HG03066 (cell line): ENCODE measurements around the gene STX1A.

Experiments
- ATAC-seq: cut with Tn5 transposase; IDR thresholded peaks from one replicate; pipeline ENCODE4 v1.9.1; 2021; ENCODE audit warnings: low read depth; ENCODE audit not compliant: unreplicated experiment

STX1A gene

DNA sequence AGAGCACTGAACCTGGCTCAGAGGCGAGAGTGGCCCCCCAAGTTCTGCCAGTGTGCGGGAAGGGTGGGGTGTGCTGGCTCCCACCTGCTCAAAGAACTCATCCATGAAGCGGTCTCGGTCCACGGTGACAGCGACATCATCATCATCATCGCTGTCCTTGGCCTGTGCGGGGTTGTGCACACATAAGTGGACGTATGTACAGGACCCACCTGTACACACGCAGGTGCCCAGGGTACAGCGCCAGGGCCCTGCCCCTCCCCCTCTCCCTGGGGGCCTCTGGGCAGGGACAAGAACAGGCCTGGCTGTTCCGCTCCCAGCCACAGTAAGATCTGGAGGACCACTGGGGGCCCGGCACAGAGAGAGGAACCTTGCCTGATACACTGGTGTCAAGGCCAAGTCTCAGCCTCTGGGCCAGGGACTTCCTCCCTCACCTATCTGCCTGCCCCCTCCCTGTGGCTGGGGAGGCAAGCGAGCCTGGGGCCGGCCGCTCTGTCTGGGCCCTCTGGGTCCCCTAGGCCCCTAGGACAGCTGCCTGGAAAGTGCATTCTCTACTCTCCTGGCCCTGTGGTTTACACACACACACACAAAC is 10.4 kb downstream of the STX1A start:
- ATAC-seq: no peak

DNA sequence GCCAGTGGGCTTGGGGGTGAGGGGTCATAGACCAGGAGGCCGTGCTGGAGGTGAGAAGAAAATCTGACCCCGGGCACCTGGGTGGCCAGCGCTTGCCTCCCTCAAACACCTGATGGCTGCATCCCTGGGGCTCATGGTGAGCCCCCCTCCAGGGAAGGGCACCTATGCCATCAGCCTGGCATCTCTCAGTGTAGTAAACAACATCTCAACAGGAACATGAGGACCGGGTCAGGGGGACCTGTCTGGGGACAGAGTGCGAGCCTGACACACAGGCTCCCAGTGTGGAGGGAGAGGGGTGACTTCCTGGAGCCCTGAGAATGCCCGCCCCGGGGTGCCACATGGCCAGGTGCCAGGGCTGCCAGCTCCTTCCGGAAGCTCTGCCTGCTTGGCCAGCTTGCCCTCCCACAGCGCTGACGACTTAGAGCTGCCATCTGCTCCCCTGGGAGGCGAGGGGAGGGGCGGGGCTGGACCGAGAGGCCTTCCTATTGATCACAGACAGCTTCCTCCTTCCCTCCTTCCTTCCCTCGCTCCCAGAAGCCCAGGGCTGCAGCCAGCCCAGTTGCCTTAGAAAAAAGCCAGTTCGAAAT is 12.3 kb downstream of the STX1A start:
- ATAC-seq: no peak

DNA sequence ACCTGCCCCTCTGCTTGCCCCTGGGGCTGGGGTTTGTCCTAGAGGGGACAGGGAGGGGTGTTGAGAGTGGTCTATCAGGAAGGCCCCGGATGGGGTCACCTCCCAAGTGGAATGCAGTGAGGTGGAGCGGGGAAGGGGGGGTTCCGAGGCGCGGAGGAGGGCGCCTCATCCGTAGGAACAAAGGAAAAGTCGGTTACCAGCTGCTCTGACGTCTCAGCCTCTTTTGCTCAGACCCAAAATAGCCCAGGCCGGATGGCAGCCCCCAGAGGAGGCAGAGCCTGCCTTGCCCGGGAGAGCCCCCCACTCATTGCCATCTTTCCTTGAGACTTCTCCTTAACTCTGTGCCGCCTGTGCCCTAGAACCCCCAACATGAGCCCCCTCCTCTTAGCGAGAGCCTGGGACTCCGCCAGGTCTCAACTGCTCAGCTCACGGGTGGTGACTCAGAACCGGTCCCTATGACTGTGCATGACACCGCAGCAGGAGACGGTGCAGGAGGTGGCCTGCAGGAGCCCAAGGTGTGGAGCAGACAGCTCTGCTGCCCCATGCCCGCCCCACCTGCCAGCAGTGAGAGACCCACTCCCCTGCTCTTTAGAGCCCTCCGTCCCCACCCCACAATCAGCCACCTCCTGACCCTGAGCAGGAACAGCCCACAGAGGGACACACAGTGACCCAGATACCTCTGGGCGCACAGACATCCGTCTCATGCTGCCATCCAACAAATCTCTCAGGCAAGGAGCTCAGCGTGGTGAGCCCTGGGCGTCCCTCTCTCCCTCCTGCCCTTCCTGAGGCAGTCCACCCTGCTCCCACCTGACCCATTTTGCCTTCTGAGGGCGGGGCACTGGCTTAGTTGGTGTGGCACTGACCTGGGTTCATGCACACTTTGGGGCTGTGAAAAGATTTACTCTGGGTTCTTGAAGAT is 13.1 kb downstream of the STX1A start:
- ATAC-seq: no peak

DNA sequence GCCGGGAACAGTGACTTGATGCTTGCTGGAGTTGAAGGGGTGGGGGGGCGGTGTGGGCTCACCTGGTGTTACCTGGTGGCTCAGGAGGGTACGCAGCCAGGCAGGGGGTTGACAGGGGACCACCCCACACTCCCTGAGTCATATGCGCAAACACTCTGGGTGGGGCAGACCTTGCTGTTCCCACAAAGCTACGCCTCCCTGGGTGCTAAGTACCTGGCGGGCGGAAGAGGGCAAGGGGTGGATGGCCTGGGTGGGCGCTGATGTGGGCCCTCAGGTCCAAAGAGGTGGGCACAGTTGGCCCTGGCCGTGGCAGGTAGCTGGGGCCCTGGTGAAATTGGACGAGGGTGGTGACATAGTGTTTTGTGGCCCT is 13.9 kb downstream of the STX1A start:
- ATAC-seq: no peak

DNA sequence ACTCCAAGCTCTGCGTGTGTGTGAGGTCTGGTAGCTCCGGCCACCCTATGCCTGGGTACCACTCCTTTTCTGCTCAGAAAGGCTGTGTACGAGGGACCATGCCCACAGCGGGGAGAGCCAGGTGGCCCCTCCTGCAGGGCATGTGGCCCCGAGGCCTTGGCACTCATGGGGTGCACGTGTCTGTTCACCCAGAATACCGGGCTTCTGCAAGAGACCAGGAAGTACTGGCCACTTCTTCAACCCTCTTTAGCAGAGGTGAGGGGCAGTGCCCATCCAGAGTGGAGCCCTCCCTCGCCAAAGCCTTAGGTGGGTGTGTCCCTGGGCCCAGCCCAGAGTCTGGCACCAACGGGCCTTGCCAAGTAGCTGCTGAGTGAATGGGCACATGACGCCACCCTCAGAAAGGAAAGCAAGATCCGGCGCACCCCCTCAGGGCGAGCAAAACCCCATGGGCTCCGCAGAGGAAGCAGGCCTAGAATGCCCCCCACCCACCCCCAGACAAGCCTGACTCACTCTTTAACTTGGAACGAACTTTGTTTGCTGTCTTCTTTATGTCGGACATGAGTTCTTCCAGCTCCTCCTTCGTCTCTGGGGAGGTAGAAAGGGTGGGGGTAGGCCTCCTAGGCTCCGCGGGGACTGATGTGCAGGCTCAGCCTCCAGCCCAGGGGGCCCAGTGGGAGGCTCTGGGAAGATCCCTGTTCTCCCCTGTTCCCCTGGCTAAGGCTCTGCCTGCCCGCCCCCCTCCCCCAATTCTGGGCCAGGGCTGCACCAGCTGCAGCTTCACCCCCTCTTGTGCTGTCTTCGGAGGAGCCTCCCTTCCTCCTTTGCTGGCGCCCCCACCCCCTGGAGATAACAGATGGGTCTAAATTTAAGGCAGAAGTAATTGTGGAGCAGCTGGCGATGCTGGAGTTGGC is 14.6 kb downstream of the STX1A start:
- no peak for ATAC-seq

DNA sequence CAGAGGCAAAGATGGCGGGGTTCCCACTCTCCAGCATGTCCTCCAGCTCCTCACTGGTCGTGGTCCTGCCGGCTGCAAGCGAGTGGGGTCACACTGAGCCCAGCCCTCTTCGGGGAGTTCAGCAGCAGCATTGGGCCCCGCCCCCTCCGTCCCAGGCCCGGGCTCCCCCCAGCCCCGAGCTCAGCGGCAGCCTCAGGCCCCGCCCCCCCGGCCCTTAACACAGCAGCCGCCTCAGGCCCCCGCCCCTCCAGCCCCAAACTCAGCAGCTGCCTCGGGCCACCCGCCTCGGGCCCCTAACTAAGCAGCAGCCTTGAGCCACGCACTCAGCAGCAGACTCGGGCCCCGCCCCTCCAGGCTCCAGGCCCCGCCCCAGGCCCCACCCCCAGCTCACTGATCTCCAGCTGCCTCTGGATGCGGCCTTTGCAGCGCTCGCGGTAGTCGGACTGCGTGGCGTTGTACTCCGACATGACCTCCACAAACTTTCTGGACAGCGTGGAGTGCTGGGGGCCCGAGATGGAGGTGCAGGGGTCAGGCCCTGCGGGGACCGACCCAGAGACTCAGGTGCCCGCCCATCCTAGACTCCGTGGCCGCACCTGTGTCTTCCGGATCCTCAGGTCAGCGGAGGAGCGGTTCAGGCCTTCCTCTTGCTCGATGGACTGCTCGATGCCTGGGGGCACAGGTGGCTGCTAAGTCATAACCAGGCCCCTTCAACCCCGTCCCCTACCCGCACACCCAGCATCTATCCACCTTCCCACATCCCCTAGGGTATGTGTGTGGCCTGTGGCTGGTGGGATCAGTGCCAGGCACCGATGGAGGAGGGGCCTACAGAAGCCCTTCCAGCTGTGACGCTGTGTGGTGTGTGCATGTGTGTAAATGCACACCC is 15.5 kb downstream of the STX1A start:
- ATAC-seq: no peak

DNA sequence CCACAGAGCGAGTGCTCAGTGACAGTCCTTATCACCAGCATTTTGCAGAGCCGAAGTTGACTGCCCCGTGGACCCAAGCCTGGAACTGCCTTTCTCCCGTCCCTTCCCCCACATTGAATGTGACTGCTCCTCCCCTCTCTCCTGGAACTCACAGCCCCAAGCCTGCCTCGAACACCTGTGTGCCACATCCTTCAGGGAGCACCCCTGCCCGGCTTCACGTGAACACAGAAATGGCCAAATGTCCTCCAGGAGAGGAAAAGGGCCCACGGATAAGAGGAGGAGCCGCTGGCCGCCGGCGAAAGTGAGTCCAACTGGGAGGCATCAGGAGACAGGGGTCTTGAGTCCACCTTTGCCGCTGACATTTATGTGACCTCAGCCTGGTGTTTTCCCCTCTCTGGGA is 16.2 kb downstream of the STX1A start:
- ATAC-seq: no peak

DNA sequence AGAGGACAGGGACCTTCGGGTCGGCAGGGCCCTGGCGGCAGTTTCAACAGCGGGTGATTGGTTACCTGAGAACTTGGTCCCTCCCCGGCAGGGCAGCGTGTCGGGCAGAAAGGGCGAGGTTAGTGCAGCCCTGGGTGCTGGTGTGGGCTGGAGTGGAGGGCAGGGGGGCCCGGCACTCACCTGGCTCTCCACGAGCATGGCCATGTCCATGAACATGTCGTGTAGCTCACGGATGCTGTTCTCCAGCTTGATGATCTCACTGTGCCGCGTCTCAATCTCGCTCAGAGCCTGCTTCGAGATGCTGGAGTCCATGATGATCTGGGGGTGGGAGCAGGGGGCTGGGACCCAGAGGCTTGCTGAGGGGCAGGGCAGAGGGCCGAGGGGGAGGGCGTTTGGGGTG is 16.8 kb downstream of the STX1A start:
- no peak for ATAC-seq

DNA sequence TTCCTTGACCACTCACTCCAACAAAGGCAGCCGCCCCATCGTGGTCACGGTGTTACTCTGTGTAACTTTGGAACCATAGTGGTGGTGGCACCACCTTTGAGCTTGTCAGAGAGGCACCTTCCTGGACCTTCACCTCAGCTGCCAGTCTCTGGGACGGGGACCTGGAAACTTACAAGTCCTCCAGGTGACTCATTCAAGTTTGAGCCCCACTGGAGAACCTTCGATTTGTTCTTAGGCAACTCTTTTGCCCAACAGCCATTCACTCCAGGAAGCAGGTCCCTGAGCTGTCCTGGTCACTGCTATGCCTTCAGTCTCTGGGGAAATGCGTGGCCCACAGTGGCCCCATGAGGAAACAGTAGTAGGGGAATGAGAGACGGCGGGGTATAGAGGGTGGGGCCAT is 17.2 kb downstream of the STX1A start:
- ATAC-seq: no peak

DNA sequence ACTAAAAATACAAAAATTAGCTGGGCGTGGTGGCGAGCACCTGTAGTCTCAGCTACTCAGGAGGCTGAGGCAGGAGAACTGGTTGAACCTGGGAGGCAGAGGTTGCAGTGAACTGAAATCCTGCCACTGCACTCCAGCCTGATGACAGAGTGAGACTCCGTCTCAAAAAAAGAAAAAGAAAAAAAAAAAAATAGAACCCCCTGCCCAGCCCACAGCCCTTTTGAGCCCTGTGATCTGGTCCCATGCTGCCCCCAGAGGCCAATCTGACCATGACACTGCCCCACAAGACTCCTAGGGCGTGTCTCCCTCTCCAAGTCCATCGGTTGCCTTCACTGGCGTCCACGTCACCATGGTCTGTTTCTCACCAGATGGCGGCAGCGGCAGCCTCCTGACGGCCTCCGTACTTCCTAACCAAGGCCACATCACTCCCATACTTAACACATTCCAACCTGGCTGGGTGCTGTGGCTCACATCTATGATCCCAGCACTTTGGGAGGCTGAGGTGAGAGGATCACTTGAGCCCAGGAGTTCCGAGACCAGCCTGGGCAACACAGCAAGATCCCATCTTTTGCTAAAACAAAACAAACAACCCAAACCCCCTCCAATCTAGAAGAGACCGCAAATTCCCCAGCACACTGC is 18.0 kb downstream of the STX1A start:
- ATAC-seq: no peak

DNA sequence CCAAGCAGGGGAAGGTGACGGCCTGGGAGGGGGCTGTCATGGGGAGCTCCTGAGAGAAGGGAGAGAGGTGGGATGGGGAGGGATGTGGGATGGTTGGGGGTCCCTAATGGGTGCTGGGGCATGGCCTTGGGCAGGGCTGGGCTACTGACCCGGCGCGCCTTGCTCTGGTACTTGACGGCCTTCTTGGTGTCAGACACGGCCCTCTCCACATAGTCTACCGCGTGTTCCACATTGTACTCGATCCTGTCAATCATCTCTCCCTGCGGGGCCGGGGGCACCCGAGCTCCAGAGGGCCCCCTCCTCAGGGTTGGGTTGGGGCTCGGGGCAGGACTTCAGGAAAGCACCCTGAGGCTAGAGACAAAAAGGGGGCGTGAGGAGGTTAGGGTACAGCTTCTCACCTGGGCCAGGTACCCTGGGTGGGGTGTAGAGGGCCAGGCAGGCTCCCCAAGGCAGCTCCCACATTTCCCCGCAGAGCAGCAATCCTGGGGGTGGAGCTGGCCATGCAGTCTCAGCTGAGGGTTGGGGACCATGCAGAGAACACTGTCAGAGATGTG is 18.8 kb downstream of the STX1A start:
- ATAC-seq: no peak

DNA sequence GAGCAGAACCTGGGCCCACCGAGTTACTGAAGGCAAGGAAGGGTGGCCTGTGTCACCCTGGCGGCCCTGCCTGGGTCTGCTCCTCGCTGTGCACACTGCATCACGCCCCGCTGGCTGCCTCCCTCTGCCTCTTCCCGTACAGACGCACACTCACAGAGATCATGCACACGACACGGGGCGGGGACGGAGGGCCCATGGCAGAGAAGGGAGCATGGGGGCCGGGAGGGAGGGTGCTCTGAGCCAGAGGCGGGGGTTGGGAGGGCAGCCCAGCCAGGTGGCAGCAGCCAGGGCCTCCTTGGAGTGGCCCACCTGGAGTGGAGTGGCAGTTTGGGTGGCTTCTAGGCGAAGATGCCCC is 19.4 kb downstream of the STX1A start:
- no peak for ATAC-seq

DNA sequence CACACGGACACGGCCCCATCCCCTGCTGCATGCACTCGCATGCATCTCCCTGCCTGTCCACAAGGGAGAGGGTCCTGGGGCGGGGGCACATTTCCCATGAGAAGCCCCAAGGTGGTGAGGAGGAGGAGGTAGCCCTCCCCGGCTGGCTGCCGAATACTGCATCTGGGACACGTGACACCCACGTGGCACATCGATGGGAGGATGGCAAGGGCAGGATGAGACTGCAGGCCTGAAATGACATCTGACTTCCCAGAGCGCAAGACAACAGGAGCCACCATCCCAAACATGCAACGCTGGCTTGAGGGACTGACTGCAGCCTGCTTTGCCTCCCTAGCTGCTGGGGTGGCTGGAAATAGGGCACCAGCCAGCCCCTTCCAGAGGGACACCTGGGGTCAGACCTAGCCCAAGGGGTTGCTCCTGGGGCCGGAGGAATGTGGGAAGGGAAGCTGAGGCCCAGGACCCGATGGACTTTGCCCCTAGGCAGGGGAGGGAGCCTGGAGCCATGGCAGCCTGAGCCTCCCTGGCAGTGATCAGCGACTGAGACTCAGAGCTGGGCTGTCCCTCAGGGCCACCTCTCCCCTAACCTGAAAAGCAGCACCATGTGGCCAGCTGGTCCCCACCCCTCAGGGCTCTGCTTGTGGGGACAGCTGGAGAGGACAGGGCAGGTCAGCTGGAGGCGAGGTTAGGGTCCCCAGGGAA is 19.9 kb downstream of the STX1A start:
- ATAC-seq: no peak

DNA sequence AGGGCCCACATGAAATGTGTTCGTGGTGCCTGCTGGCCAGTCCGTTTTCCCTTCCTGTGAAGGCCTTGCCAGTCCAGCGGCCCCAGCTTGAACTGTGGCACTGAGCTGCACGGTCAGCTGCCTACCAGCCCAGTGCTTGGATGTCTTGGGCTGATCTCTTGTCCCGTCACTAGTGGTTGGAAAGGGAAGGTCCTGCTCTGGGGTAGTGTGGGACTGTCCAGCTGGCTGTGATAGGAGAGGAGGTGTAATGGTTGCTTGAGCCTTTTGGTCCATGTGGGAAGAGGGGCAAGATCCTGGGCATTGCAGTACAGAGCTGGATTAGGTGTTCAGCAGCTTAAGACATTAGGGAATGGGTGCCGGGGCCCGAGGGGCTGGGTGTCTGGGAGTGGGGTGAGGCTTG is 21.1 kb downstream of the STX1A start:
- ATAC-seq: no peak

DNA sequence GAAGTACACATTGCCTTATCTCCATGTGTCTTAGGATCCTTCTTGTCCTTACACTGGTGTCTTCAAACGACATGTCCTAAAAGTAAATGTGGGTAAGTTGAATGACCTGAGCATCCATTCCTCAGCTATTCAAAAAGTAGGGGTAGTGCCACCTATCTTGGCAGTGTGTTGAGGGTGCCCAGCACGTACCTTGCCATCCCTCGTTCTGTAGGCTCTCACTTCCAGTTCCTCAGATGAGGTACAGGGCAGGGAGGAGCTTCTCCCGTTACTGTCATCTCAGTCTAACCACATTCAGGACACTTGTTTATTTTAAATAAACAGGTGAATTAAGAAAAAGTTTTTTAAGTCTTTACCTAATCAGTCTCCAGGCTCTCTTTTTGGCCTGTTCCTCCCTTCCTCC is 23.1 kb downstream of the STX1A start:
- no peak for ATAC-seq

DNA sequence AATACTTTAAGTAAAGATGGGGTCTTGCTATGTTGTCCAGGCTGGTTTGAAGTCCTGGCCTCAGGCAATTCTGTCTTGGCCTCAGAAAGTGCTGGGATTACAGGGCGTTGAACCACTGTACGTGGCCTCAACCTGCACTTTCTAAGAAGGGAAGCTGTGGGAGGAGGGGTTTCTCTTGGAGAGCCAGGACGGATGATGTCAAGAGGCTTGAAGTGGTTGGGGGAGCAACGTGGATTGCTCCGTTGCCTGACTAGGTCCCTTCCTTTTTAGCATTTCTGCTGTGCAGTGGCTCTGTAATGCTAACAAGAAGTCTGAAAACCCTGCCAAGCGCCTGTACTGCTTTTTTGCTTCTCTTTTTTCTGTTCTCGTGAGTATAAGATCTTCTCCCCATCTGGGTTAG is 28.8 kb downstream of the STX1A start:
- ATAC-seq: no peak

DNA sequence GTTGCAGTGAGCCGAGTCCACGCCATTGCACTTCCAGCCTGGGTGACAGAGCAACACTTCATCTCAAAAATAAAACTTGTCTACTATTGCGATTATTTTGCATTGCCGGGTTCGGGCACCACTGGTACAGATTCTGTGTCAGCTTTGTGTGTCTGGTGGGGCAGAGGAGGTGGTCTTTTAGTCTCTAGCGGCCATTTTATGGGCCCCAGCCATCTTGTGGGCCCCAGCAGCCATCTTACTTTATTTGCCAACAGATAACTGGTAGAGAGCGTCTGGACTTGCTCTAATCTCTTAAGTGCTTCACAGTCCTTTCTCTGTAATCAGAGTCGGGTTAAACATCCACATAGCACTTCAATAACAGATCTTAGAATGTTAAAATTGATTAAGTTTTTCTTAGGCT is 31.2 kb downstream of the STX1A start:
- no peak for ATAC-seq

DNA sequence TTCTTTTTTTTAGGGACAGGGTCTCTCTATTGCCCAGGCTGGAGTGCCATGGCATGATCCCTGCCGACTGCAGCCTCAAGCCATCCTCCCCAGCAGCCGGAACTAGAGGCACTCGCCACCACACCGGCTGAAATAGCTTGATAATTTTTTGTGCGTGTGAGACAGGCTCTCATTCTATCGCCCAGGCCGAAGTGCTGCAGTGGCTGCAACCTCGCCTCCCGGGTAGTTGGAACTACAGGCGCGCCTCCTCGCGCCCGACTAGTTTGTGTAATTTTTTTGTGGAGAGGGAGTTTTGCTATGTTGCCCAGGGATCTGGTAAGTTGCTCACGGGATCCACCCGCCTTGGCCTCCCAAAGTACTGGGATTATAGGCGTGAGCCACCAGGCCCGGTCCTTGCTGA is 34.2 kb downstream of the STX1A start:
- no peak for ATAC-seq
